ENCODE measurements around the gene NDUFAF8.

DNA sequence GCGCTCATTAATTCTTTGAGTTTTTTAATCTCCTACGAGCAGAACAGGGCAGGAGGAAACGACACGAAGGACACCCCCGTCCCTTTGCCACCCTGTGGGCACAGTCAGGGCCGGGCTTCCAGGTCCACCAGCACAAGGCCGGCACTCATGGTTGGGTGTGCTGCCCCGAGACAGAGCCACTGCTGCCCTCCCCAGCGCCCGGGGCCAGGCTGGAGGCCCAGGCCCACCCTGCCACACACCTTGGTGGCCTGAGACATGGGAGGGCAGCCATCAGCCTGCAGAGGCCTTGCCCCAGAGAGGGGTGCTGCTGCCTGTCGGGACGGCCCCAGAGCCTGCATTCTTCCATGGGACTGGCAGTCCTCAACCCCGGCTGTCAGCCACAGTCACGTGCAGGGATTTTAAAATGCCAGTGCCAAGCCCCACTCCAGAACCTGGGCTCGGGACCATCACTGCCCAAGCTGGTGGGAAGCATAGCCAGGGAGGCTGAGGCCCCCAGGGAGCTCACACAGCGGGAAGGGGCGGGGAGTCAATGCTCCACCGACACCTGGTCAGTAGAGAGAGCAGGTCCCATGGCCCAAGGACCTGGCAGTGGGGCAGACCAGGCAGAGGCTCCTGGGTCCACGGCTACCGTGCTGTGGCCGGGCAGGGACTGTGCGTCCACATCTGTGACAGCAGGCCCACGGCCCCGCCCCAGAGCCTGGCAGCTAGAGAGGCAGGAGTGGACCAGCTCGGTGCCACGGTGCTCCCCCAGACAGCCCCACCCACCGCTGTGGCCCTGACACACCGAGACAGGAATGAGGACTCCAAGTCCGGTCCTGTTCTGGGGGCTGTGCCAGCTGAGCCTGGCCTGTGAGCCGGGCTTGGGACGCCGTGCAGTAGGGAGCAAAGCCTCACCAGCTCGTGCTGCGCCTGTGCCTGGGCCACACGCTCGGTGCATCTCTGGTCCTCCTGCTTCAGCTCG is 43.9 kb upstream of the NDUFAF8 start:
- TF ChIP-seq, protein P1, sequence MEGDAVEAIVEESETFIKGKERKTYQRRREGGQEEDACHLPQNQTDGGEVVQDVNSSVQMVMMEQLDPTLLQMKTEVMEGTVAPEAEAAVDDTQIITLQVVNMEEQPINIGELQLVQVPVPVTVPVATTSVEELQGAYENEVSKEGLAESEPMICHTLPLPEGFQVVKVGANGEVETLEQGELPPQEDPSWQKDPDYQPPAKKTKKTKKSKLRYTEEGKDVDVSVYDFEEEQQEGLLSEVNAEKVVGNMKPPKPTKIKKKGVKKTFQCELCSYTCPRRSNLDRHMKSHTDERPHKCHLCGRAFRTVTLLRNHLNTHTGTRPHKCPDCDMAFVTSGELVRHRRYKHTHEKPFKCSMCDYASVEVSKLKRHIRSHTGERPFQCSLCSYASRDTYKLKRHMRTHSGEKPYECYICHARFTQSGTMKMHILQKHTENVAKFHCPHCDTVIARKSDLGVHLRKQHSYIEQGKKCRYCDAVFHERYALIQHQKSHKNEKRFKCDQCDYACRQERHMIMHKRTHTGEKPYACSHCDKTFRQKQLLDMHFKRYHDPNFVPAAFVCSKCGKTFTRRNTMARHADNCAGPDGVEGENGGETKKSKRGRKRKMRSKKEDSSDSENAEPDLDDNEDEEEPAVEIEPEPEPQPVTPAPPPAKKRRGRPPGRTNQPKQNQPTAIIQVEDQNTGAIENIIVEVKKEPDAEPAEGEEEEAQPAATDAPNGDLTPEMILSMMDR (IDR thresholded peaks at IDR 0.05) = no peak
- TF ChIP-seq POLR2A (IDR thresholded peaks at IDR 0.05) = no peak

Data from esophagus squamous epithelium (tissue), 4 donors.